T-helper 1 cell treated with Interleukin-12 subunit alpha and Interleukin-12 subunit beta and Interleukin-4 antibody, amounts not matched to agents 30 ng/mL and 1 ng/mL, for 36 hours (primary cell): ENCODE measurements around the gene ANKRD37. TPM values are rescaled to one million over a fixed set of nuclear protein-coding genes. Genes with fewer than 3 reads are reported as not detected.

Source experiments
- intact Hi-C: fragments of 100-400 bp; cut with micrococcal nuclease; formaldehyde crosslinking; loops from one replicate; pipeline ENCODE4 v1.15.1; 2024
- total RNA-seq: library from RNA; stranded (reverse); gene quantifications from 2 replicates; pipeline ENCODE4 v1.2.3, GENCODE V29; 2022

The ANKRD37 gene
- total RNA-seq, 1 donor from 2014 or later: 10.1 TPM

DNA sequence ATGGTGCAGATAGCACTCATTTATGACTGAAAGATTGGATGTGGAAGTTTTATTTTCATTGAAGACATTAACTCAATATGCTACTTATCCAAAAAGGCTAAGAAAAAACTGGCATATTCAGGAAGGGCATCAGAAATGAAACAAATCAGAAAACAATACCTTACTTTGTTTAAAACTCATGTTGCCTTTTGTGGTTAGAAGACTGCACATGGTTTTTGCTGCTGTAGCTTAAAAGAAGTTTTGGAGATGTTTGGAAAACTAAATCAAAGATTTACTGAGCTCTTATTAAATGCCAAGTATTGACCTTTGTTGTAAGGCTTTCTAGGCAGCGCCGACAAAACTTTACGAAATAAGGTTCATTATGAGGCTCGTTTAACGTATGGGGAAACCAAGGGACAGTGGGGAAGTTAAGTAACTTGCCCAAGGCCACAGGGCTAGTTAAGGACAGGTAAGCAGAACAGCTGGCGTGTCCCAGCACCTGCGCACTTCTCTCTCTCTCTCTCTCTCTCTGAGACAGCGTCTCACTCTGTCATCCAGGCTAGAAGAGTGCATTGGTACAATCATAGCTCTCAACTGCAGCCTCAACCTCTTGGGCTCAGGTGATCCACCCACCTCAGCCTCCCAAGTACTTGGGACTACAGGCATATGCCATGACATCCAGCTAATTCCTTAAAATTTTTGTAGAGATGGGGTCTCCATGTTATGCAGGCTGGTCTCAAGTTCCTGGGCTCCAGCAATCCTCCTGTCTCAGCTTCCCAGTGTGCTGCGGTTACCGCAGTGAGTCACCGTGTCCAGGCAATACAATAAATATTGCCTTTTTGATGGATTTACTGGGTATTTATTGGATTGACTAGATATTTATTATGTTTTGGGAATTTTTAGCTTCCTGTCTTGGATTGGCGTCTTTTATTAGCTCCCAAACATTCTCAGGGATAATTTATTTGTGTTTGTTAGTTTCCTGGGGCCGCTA, 17.0 kb upstream of the ANKRD37 start:
- intact Hi-C loops: no loop called here

DNA sequence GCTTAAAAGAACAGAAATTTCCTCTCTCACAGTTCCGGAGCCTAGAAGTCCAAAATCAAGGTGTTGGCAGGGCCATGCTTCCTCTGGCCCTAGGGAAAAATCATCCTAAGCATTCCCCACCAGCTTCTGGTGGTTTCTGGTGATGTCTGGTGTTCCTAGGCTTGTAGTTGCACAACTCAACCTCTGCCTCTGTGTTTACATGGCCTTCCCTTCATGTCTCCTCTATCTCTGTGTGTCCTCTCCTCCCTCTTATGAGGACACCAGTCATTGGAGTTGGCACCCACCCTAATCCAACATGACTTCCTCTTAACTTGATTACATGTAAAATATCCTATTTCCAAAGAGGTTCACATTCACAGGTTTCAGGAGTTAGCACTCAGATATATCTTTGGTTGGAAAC, 16.3 kb upstream of the ANKRD37 start:
- intact Hi-C loops: no loop called here

DNA sequence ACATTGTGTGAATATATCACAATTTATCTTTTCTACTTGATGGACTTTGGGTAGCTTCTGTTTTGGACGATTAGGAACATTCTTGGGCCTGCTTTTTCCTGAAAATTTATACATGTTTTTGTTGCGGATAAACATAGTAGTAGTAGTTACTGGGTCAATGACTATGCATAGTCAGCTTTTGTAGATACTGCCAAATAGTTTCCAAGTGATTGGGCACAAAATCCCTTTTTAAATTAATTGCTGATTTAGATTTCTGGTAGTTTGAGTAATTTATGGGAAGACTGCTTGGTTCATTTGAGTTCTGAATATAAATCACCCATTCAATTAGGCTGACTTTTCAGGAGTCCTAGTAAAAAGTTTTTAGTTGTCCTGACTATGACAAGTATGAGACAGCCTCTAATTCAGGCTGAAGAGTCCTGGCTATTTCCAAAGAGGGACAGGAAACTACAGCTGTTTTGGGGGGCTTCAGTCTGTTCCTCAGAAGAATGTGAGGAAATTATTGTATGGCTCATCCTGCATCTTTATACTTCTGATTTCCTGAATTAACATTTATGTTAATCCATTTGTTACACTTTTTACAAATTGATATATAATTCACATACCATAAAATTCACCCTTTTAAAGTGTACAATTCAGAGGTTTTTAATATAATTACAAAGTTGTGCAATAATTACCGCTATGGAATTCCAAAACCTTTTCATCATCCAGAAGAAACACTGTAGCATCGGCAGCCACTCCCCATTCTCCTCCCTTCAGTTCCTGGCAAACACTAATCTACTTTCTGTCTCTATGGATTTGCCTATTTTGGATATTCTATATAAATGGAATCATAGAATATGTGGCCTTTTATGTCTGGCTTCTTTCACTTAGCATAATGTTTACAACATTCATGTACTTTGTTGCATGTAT, 15.1 kb upstream of the ANKRD37 start:
- intact Hi-C loops: no loop called here

DNA sequence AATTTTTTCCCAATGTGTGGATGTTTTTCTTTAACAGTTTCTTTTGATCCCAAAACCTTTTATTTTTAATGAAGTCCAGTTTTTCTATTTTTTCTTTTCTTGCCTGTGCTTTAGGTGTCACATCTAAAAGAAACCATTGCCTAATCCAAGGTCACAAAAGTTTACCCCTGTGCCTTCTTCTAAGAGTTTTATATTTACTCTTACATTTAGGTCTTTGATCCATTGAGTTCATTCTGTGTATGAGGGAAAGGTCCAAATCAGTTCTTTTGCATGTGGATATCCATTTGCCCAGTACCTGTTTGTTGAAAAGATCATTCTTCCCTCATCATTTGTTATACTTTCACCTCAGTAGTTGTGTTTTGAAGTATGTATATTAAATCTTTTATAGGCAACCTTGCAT, 13.9 kb upstream of the ANKRD37 start:
- intact Hi-C loops: no loop called here

DNA sequence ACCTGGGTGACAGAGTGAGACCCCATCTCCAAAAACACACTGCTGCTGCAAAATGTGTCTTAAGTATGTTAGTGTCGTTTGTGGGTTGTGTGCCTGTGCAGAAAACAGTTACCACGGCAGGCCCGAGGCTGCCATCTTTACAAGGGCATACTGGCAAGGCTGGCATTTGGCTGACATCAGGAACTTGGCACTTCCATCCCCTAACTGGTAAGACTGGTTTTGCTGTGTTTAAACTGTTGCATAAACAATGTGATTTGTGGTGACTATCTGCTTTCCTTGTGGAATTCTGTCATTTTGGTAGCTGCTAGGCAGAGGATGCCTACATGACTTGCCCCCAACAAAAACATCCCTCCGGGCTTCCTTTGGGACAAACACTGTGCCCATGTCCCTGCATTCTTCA, 13.2 kb upstream of the ANKRD37 start:
- intact Hi-C loops: no loop called here

DNA sequence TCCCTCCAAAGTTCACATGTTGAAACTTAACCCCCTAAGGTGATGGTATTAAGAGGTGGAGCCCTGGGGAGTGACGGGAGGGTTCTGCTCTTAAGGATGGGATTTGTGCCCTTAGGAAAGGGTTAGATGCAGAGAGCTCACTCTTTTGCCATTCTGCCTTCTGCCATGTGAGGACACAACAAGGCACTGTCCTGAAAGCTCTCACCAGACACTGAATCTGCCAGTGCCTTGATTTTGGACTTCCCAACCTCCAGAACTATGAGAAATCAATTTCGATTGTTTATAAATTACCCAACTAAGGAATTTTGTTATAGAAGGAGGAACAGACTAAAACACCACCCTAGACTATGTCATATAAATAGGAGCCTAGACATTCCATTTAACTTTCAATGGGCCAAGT, 12.6 kb upstream of the ANKRD37 start:
- intact Hi-C loops: no loop called here

DNA sequence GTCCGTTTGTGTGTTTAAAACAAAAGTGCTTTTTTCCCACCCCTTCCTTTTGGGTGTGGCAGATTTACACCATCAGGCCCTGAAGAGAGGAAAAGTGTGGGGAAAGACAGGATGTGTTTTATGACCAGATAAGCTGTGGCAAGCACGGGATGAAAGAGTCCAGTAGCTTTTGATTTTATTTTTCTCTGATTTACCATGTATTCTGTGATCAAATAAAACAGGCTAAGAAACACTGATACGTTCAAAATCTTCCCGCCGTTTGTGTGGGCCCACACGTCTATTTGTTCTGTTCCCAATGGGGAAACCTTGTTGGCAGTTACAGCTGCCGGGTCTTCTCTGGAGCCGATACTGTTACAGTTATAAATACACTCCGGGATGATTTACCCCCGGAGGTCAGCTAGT, 11.7 kb upstream of the ANKRD37 start:
- intact Hi-C loops: no loop called here

DNA sequence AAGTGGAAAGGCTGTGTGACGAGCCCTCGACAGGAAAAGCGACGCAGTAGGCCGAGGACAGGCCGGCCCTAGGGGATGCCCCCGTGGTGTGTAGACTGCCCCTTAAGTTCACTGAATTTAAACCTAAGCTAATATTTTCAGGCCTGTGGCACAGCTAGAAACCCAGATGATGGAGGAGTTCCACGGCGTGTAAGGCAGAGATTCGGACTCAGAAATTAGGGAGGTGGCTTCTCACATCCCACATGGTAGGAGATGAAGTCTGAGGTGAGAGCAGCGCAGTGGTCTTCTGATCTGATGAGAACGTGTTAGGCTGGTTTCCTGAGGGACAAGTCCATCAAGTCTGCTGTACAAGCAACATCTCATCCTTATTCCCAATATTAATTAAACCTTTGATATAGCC, 8.7 kb upstream of the ANKRD37 start:
- intact Hi-C loops: no loop called here

DNA sequence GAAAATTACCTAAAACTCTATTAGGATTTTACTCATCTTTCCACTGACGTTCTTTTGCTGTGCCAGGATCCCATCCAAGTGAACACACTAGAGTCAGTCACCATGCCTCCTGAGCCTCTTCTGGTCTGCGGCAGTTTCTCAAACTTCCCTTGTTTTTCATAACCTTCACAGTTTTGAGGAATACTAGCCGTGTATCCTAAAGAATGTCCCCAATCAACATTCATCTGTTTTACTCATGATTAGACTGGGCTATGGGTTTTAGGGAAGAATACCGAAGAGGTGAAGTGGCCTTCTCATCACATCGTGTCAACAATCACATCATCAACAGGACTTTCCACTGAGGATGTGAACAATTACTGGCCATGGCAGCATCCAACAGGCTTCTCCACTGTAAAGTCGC, 5.7 kb upstream of the ANKRD37 start:
- intact Hi-C loops: loop anchor here (10.0 kb wide), 1 partner anchor 976 kb away; no protein-coding TSS in a partner anchor

DNA sequence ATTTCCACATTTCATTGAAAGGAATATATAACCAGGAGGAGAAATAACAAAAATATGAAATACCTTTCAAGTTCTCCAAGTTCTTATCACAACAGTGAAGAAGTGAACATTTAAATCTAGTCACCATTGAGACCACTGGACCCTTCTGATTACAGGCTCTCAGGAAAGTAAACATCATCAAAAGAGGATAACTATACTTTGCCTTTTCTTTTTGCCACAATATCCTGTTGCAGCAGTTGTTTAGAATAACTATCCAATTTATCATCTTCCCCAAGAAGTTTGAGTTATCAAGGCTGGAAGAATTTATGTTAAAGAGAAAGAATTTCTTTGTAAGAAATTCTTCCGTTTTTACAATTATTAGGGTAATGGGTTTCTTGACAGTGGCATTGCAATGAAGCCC, 4.5 kb upstream of the ANKRD37 start:
- intact Hi-C loops: loop anchor here (10.0 kb wide), 1 partner anchor 977 kb away; no protein-coding TSS in a partner anchor

DNA sequence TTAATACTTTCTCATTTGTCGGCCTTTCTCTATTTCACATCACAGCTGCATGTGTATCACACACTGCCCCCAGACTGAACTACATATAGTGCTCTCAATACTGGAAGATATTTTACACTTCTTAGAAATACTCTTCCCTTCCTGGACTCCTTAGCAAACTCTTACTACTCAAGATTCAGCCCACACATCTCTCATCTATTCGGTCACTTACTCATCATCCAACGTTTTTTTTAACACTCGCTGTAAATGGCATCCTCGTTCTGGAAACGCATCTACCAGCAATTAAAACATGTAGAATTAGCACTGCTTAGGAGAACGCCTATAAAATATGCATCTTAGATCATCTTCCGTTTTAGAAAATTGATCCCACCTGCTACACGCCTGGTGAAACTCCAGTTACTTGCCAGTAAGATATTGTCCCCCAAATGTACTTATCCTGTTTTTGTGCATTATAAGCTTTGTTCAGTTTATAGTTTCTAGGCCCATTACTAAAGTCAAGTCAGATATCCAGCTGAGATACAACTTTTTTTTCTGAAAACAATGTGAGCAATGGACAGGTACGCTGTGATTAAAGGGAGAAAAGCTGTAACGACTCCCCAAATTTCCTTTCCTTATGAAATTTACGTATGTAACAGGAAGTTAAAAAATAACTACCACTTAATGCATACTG, 1.9 kb upstream of the ANKRD37 start:
- intact Hi-C loops: loop anchor here (1.0 to 10.0 kb wide), 10 partner anchors 50 to 980 kb away; partner anchors contain the start of genes ACSL1, CASP3, CYP4V2 and PRIMPOL

DNA sequence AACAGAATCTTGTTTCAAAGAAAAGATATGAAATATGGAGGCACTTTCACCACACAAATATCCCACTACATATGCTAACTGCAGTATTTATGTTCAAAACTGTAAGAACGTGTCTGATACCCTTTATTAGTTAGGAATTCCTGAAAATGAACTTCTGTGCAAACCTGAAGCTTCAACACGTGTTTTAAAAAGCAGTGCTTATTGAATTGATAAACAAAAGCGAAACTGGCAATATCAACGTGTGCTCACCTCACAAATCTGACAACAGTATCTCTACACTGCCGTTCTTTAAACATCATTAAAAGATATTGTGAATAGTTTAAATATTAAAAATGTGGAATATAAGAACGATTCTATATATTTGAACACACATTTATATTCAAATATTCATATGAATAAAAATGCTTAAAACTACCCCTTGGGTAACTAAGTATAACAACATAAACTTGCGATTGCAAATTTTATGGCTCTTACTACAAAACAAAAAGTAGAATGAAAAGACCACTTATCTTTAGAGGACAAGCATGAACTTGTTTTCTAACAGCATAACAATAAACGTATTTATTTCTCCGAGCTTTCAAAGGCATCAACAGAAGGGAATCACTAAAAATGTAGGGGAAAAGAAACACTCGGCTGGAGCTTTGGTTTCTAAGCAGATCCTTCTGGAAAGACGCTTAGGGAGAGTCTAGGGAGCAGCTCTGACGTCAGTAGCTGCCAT, 1.2 kb upstream of the ANKRD37 start, which contains the start of gene LRP2BP:
Gene LRP2BP, minus strand, starts transcription at position 687 of the 718 bp plus-strand sequence. CDS start 17,738 bp downstream, outside the sequence.
- intact Hi-C loops: loop anchor here (1.0 to 10.0 kb wide), 10 partner anchors 51 to 981 kb away; partner anchors contain the start of genes ACSL1, CASP3, CYP4V2 and PRIMPOL

DNA sequence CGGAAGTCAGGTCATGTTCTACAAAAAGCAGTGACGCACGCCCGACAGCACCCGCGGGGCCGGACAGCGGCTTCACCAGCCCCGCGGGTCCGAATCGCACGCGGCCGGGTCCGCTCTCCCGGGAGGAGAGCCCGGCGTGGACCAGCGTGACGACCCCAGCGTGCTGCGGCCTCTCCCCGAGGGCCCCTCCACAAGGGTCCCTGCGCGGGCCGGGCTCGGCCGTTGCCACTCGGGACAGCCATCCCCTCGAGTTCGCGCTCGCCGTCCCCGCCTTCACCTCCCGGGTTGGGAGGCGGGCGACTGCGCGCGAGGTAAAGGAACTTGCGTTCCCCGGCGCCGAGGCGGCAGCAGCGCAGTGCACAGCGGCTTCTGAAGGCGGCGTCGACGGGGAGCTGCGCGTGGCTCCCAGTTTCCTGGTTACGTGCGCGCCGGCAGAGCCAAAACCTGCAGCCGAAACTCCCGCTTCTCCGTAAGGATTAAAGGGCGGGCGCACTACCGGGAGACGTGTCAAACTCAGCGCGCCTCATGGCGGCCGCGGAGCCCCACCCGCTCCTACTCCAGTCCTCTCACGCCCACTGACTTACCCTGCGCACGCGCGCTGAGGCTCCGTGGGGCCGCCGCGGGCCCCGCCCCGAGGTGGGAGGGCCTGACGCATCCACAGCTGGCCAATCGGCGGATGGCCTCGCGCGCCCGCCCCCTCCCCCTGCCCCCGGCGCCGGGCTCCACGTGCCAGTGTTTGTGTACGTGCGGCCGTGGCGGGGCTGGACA, 501 bp upstream of the ANKRD37 start:
- intact Hi-C loops: loop anchor here (1.0 to 10.0 kb wide), 17 partner anchors 29 to 1952 kb away; partner anchors contain the start of genes ACSL1, CASP3, CCDC110 and CDKN2AIP

DNA sequence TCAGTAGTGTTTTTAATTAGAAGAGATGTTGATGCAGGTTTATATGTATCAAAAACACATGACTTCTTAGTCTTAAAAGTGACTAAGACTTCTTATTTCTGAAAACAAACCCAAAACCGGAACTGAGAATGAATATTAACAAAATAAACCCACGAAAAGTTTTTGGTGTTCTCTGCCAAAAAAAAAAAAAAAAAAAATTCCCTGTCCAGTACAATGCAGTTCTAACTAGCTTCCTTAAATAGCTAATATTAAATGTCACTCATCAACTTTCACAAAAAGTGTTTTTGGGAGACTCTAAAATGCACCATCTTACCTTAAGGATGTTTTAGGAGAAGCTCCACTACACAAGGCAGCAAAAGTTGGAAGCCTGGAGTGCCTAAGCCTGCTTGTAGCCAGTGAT, 2.0 kb downstream of the ANKRD37 start:
- intact Hi-C loops: loop anchor here (5.0 to 10.0 kb wide), 2 partner anchors 146 to 984 kb away; no protein-coding TSS in a partner anchor

DNA sequence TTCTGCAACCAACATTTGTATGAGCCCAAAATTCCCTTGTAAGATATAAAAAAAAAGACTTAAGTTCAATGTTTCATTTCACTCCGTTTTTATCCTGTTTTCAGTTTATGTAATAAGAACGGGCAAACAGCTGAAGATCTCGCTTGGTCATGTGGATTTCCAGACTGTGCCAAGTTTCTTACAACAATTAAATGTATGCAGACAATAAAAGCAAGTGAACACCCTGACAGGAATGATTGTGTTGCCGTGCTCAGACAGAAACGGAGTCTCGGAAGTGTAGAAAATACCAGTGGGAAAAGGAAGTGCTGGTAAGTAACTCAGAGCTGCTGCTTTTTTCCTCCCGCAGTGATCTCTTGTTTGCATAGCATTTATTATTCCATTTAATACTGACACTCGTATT, 2.8 kb downstream of the ANKRD37 start:
- intact Hi-C loops: loop anchor here (5.0 to 10.0 kb wide), 2 partner anchors 147 to 985 kb away; no protein-coding TSS in a partner anchor

DNA sequence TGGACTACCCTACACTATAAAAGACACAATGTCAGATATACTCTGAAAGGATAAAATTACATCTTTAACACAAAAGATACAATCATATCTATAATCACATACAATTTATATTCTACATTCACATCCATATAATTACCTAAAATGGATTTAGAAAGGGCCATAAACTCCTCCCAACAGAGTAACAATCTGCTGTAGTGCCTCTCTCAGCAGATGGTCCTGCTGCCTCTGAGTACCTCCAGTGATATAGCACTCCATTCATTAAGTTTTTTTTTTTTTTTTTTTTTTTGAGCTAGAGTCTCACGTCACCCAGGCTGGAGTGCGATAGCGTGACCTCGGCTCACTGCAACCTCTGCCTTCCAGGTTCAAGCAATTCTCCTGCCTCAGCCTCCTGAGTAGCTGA, 7.4 kb downstream of the ANKRD37 start:
- intact Hi-C loops: no loop called here

DNA sequence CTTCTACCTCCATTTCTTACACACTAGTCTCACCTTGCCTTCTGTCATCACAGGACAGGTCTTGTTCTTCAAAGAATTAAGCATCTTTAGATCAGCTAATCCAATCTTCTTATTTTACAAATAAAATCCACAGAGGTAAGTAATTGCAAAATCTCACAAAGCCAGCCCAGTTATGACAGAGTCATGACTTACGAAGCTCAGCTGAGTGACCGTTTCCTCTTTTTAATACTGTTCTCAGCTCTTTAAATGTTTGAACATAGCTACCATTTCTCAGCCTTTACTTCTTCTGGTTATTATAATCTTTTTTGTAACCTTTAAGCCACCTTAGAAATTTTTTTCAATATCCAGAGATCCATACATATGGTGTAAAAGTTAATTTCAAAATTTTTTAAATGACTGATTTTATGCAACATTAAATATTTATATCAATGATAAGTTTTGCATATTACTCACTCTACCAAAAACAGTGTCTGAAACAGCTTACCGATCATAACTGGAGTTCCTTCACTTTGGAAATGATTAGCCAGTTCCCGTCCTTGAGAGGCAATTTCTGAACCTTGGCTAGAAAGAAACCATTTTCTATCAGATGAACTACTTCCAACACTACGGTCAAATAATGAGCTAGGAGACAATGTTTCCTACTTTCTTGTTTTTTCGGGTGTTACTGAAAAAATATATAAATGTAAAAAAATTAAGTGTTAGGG, 8.8 kb downstream of the ANKRD37 start:
- intact Hi-C loops: no loop called here

DNA sequence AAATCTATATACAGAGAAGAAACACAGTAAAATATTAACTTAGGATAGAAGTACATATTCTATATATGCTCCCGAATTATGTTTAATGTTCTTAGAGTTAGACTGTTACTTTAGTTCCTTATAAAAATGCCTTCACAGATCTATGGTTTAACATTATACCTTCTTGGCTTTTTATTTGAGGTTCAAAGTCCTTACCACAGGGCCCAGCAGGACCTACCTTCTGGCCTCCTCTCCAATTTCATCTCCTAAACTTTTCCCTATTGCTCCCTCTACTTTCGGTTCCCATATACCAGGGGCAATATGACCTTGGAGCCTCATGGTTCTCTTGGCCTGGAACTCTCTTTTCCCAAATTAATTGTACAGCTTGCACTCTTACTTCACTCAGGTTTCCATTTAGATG, 11.8 kb downstream of the ANKRD37 start:
- intact Hi-C loops: no loop called here

DNA sequence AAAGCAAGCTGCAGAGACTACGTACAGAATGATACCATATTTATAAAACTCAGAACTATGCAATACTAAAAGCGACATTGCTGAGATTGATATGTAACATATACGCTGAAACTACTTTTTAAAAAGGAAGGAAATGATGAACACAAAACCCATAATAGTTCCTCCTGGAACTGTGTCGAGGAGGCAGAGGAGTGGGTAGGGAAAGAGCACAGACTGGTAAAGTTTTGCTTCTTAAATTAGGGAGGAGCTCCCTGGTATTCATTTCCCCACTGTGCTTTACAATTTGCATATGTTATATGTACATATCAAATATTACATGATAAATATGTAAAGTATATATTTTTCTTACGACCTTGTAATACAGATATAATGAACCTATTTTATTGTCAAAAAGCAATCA, 15.2 kb downstream of the ANKRD37 start:
- intact Hi-C loops: no loop called here
